Right lobe of liver (tissue), 6 donors: ENCODE results near the gene WFIKKN2. TPM values are rescaled to one million over a fixed set of nuclear protein-coding genes. Genes with fewer than 3 reads are reported as not detected.
A peak's percentile ranks its signal among the peaks of the same experiment; 100 is the strongest.
"Not testable (repeated sequence)": the region's sequence is repeated elsewhere in the genome, so short reads cannot be mapped to it uniquely, and the experiment has no call there.

Source experiments
- ATAC-seq, 4 donors: fragments of 200-7000 bp; cut with Tn5 transposase; one replicate each; pipeline ENCODE4 v1.9.1; 2020; ENCODE audit warnings: mild to moderate bottlenecking in 4 of 4, moderate library complexity in 4 of 4
- DNase-seq, 3 donors: peaks; one replicate each; pipeline ENCODE4 v3.0.0-alpha.2; 2020
- H3K27ac ChIP-seq, 3 donors: fragments of 200-600 bp; one replicate each; pipeline ENCODE4 v1.8.0; 2022
- H3K27me3 ChIP-seq, 2 donors: fragments of 200-600 bp; one replicate each; pipeline ENCODE4 v1.8.0; 2022
- H3K36me3 ChIP-seq, 4 donors: fragments of 200-600 bp; sonication (generic) in 1 of 4; one replicate each; pipeline versions ENCODE4 v1.5.1 to v1.8.0; 2017 to 2022; ENCODE audit warnings: control low read depth in 1 of 4
- H3K4me1 ChIP-seq, 4 donors: fragments of 200-600 bp; sonication (generic) in 1 of 4; one replicate each; pipeline versions ENCODE4 v1.5.1 to v1.8.0; 2017 to 2022; ENCODE audit warnings: control low read depth in 1 of 4
- H3K4me3 ChIP-seq, 3 donors: fragments of 200-600 bp; one replicate each; pipeline ENCODE4 v1.8.0; 2022
- H3K9me3 ChIP-seq, 4 donors: fragments of 200-600 bp; sonication (generic) in 1 of 4; one replicate each; pipeline versions ENCODE4 v1.5.1 to v1.8.0; 2017 to 2022; ENCODE audit warnings: control low read depth in 1 of 4
- CTCF ChIP-seq, 4 donors: fragments of 200-600 bp in 3 of 4; fragments of 450-650 bp in 1 of 4; IDR thresholded peaks; one replicate each; pipeline versions ENCODE4 v1.5.1 to v1.8.0; 2016 to 2022; ENCODE audit warnings: antibody characterized with exemption in 4 of 4, mild to moderate bottlenecking in 2 of 4
- POLR2A ChIP-seq: fragments of 450-650 bp; IDR thresholded peaks from one replicate; pipeline ENCODE4 v1.6.1; 2017; ENCODE audit warnings: antibody characterized with exemption, mild to moderate bottlenecking
- WGBS: methylation state at CpG from one replicate; pipeline ENCODE4 v1.1.6; 2018; ENCODE audit warnings: low coverage, low lambda C conversion rate; ENCODE audit not compliant: insufficient coverage; ENCODE audit errors: missing lambda C conversion rate; 5-methylcytosine and 5-hydroxymethylcytosine counted together
- intact Hi-C, 2 donors: fragments of 100-400 bp; cut with DNase I; formaldehyde crosslinking; loops; one replicate each; pipeline versions ENCODE4 v1.11.2 to v1.14.1; 2022
- total RNA-seq, 6 experiments: library from RNA; depleted of rRNA in 2 of 6; stranded (reverse); fragments of >200 nt in 2 of 6; fragmentation: NEBNext Ultra II Directional in 3 of 6; extraction: Animal tissue kit (Norgen Biotek cat#: 25700) in 3 of 6; gene quantifications; one replicate each; pipeline versions ENCODE4 v1.1.0 to v1.2.4, GENCODE V29; 2016 to 2023
- donor health status: DM: no; HTN: yes; CAD: no.
- donor health status: DM: no; HTN: no; CAD: no.
- donor health status: DM: no; HTN: no; CAD: no.
- donor health status: DM: no; HTN: yes; CAD: no.
- donor health status: DM: no; HTN: yes; CAD: no.

The WFIKKN2 gene
- total RNA-seq, 6 experiments from 2014 or later, result not detected

GRCh38 chr17:50872710-50873424 is 37.5 kb downstream of the WFIKKN2 start:
- intact Hi-C loops, result no loop called here
- H3K27ac ChIP-seq, result peak overlapping the region in 1 of 3 donors; percentile 30
- DNase-seq (peak in 2 of 3 donors; percentile 46 to 82), ATAC-seq (peak; percentile 82 to 84 (median 84))
- WGBS, result 27% methylated on average over 4 of the region's 4 CpGs
- TF ChIP-seq CTCF (IDR thresholded peaks at IDR 0.05) (no peak), POLR2A (no peak)
- H3K4me3 ChIP-seq, result no peak overlapping the region
- peaks cover 0 to 22% (median 6%) of the 10 kb centered on the region in 4 donors for H3K4me1 ChIP-seq
- H3K9me3 ChIP-seq, result no peaks in the 10 kb centered on the region
- no peaks in the 10 kb centered on the region for H3K36me3 ChIP-seq
- no peaks in the 10 kb centered on the region for H3K27me3 ChIP-seq

DNA sequence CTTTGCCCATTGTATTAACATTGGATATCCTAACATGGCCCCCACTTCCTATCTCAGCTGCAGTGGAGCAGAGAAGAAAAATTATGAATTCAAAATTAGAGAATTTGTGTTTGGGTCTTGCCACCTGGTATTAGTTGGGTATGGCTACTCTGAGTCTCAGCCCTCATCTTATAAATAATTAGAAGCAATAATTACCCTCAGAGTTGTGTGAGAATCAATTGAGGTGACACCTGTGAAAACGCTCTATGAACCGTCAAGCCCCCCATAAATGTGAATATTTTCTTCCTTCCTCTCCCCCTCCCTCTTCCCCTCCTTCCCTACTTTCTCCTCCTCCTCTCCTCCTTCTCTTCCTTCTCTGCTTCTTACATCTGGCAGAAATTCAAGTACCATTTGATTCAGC is 39.7 kb downstream of the WFIKKN2 start:
- H3K4me1 ChIP-seq, result peaks cover 0 to 31% (median 6%) of the 10 kb centered on the region in 4 donors
- H3K27me3 ChIP-seq, result no peaks in the 10 kb centered on the region
- TF ChIP-seq CTCF (IDR thresholded peaks at IDR 0.05) (no peak), POLR2A (no peak)
- ATAC-seq (no peak), DNase-seq (no peak)
- WGBS, result 63% methylated on average over 2 of the region's 2 CpGs
- no peaks in the 10 kb centered on the region for H3K9me3 ChIP-seq
- intact Hi-C loops, result no loop called here
- no peak overlapping the region for H3K27ac ChIP-seq
- H3K36me3 ChIP-seq, result no peaks in the 10 kb centered on the region
- H3K4me3 ChIP-seq, result no peak overlapping the region

DNA sequence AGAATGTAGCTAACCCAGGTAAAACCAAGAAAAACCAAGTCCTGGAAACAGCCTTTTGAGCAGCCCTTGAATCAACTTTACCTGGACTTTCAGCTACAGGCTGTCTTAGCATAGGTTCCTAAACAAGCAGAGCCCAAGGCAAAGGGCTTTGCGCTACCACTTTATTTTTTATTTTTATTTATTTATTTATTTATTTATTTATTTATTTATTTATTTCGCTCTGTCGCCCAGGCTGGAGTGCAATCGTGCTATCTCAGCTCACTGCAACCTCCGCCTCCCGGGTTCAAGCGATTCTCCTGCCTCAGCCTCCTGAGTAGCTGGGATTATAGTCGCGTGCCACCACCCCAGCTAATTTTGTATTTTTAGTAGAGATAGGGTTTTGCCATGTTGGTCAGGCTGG is 41.7 kb downstream of the WFIKKN2 start:
- 95% methylated on average over 9 of the region's 9 CpGs for WGBS
- DNase-seq, result peak in 1 of 3 donors; percentile 22
- H3K9me3 ChIP-seq, H3K4me3 ChIP-seq, ATAC-seq, H3K27ac ChIP-seq, intact Hi-C loops, H3K36me3 ChIP-seq, H3K27me3 ChIP-seq: not testable (repeated sequence)
- H3K4me1 ChIP-seq, result peaks cover 0 to 26% (median 5%) of the 10 kb centered on the region in 4 donors

GRCh38 chr17:50877838-50878237 is 42.5 kb downstream of the WFIKKN2 start:
- peak in 1 of 3 donors; percentile 27 for DNase-seq
- intact Hi-C loops, result no loop called here
- Histone ChIP-seq H3K4me3 (no peak overlapping the region), H3K27me3 (no peaks in the 10 kb centered on the region), H3K36me3 (no peaks in the 10 kb centered on the region), H3K27ac (no peak overlapping the region), H3K9me3 (no peaks in the 10 kb centered on the region), H3K4me1 (peaks cover 0 to 18% (median 1%) of the 10 kb centered on the region in 4 donors)
- WGBS, result 100% methylated on average over 1 of the region's 1 CpG
- TF ChIP-seq CTCF (IDR thresholded peaks at IDR 0.05) (no peak), POLR2A (no peak)
- peak; percentile 57 to 89 (median 74) for ATAC-seq

DNA sequence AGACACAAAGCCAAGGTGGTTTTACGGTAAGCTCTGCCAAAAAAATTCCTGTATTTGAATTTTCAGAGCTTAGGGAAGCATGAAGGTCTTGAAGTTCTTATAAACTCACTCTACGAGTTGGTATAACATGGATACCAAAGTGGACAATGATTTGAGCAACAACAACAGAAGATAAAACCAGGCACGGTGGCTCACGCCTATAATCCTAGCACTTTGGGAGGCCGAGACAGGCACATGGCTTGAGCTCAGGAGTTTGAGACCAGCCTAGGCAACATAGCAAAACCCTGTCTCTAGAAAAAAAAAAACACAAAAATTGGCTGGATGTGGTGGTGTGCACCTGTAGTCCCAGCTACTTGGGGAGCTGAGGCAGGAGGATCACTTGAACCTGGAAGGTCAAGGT is 43.7 kb downstream of the WFIKKN2 start:
- Histone ChIP-seq H3K4me3 (no peak overlapping the region), H3K27ac (no peak overlapping the region), H3K9me3 (no peaks in the 10 kb centered on the region), H3K27me3 (no peaks in the 10 kb centered on the region), H3K36me3 (no peaks in the 10 kb centered on the region), H3K4me1 (peaks cover 0 to 20% (median 0%) of the 10 kb centered on the region in 4 donors)
- no peak for DNase-seq
- ATAC-seq, result no peak
- intact Hi-C loops, result no loop called here
- WGBS, result 93% methylated on average over 5 of the region's 5 CpGs
- TF ChIP-seq POLR2A (no peak), CTCF (IDR thresholded peaks at IDR 0.05) (no peak)
